Body of pancreas (tissue), 4 donors: ENCODE measurements around the gene BCLAF3. TPM values are rescaled to one million over a fixed set of nuclear protein-coding genes. Genes with fewer than 3 reads are reported as not detected.

Experiments used
- ATAC-seq: fragments of 150-250 bp; one replicate; pipeline ENCODE4 v1.9.1; 2016
- DNase-seq, 4 donors: peaks; one replicate each; pipeline ENCODE4 v3.0.0-alpha.2; 2019
- H3K27ac ChIP-seq, 4 donors: fragments of 200-600 bp; sonication (generic); 1 replicate in 3 of 4; 2 replicates in 1 of 4; pipeline versions ENCODE4 v1.5.1 to v1.6.1; 2016 to 2019; ENCODE audit warnings: mild to moderate bottlenecking in 1 of 4, mixed read lengths in 1 of 4, moderate library complexity in 1 of 4
- H3K27me3 ChIP-seq, 2 donors: fragments of 200-600 bp; sonication (generic); one replicate each; pipeline ENCODE4 v1.6.0; 2016; ENCODE audit warnings: mild to moderate bottlenecking in 1 of 2
- H3K36me3 ChIP-seq, 2 donors: fragments of 200-600 bp; sonication (generic); replicated peaks in 1 of 2; 2 replicates each; pipeline ENCODE4 v1.5.1; 2016; ENCODE audit warnings: low read depth in 2 of 2; ENCODE audit not compliant: insufficient read depth in 1 of 2
- H3K4me1 ChIP-seq: fragments of 200-600 bp; sonication (generic); one replicate; pipeline ENCODE4 v1.6.0; 2016
- H3K4me3 ChIP-seq, 2 donors: fragments of 200-600 bp; sonication (generic); 1 replicate in 1 of 2; 2 replicates in 1 of 2; pipeline ENCODE4 v1.5.1; 2016 to 2019
- H3K9me3 ChIP-seq, 3 donors: fragments of 200-600 bp; sonication (generic); 1 replicate in 2 of 3; 2 replicates in 1 of 3; pipeline ENCODE4 v1.5.1; 2016
- POLR2A ChIP-seq, 3 donors: fragments of 450-650 bp; IDR thresholded peaks; one replicate each; pipeline ENCODE4 v1.6.1; 2016; ENCODE audit warnings: antibody characterized with exemption in 3 of 3, mild to moderate bottlenecking in 2 of 3
- WGBS, 2 donors: methylation state at CpG; one replicate each; pipeline ENCODE4 v1.1.5; 2017; 5-methylcytosine and 5-hydroxymethylcytosine counted together
- intact Hi-C: fragments of 100-400 bp; cut with DNase I; formaldehyde crosslinking; loops from one replicate; pipeline ENCODE4 v1.15.1; 2023
- microRNA counts, 2 donors: library from miRNA; unstranded; fragments of <30 nt; microRNA quantifications; one replicate each; lab custom pipeline; 2017
- microRNA-seq, 2 donors: library from miRNA; unstranded; fragments of <30 nt; microRNA quantifications; one replicate each; pipeline ENCODE4, GENCODE V29; 2016; ENCODE audit warnings: borderline number of aligned reads in 2 of 2, borderline replicate concordance in 2 of 2
- small RNA-seq: library from RNA; depleted of rRNA; stranded (forward); fragments of <200 nt; gene quantifications from one replicate; pipeline ENCODE3, GENCODE V24; 2016
- total RNA-seq, 2 donors: library from RNA; depleted of rRNA; stranded (reverse); fragments of >200 nt; gene quantifications; one replicate each; pipeline ENCODE4 v1.1.0, GENCODE V29; 2016
- TF ChIP-seq, protein P1 (sequence below), 7 experiments: fragments of 450-650 bp in 4 of 7; fragments of 200-600 bp in 3 of 7; sonication (generic) in 3 of 7; IDR thresholded peaks; one replicate each; pipeline ENCODE4 v1.5.1; 2016 to 2019; ENCODE audit warnings: antibody characterized with exemption in 7 of 7

The BCLAF3 gene
- total RNA-seq, 2 donors from 2014 or later, result 8.0 to 8.9 TPM

DNA sequence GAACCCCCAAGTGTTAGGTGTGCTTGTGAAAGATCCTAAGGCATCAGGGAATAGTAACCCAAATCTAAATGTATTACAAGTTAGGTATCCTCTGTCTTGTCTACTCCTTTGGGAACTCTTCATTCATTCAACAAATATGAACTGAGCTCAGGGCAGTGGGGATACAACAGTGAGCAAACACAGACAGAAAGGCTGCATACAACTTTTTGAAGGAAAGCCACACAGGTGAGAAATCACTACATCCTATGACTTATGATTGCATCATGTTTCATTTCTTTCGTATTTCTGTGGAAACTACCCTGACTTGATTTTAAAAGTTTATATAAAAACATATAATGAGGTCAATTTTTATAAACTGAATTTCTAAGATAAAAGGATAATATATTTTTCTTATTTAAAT lies 43.2 kb downstream of the BCLAF3 start:
- no peak for TF ChIP-seq POLR2A (IDR thresholded peaks at IDR 0.05)
- TF ChIP-seq, protein P1, sequence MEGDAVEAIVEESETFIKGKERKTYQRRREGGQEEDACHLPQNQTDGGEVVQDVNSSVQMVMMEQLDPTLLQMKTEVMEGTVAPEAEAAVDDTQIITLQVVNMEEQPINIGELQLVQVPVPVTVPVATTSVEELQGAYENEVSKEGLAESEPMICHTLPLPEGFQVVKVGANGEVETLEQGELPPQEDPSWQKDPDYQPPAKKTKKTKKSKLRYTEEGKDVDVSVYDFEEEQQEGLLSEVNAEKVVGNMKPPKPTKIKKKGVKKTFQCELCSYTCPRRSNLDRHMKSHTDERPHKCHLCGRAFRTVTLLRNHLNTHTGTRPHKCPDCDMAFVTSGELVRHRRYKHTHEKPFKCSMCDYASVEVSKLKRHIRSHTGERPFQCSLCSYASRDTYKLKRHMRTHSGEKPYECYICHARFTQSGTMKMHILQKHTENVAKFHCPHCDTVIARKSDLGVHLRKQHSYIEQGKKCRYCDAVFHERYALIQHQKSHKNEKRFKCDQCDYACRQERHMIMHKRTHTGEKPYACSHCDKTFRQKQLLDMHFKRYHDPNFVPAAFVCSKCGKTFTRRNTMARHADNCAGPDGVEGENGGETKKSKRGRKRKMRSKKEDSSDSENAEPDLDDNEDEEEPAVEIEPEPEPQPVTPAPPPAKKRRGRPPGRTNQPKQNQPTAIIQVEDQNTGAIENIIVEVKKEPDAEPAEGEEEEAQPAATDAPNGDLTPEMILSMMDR (IDR thresholded peaks at IDR 0.05), result no peak
- no peaks in the 10 kb centered on the region for H3K4me1 ChIP-seq
- no peaks in the 10 kb centered on the region for H3K27me3 ChIP-seq
- 86 to 94% methylated on average over 1 of the region's 1 CpG for WGBS, 2 donors
- intact Hi-C loops, result no loop called here
- H3K4me3 ChIP-seq, result no peak overlapping the region
- no peak for ATAC-seq
- no peak for DNase-seq
- no peak overlapping the region for H3K27ac ChIP-seq
- no peaks in the 10 kb centered on the region for H3K36me3 ChIP-seq
- H3K9me3 ChIP-seq, result no peaks in the 10 kb centered on the region

MicroRNAs encoded within 50 kb of the gene (microRNA counts, 767-probe panel; counts per million panel counts)
- microRNA hsa-miR-23c (lab: Ali Mortazavi, UCI), result 0 to 736 counts per million in 2 donors

Small RNA genes within 50 kb of the gene (microRNA-seq; reads per million reads assigned to microRNA genes)
- 86.2 to 122 reads per million in 2 donors for gene MIR23C

Small RNA genes within 50 kb of the gene (small RNA-seq; reads per million reads assigned to genes)
- not detected for gene MIR23C
- gene RF00019, result not detected

Other genes with a start within 250 kb of the BCLAF3 start
- 10 to 100 TPM in 1 of 2 donors, 1 to 10 TPM in 1; 4.7 to 11.2 TPM for gene SH3KBP1, start 103.5 kb downstream of the BCLAF3 start, total RNA-seq
- under 1 TPM; under 0.01 to 0.99 TPM for gene MAP7D2, start 125.8 kb upstream of the BCLAF3 start, total RNA-seq
- 10 to 100 TPM; 23.4 to 29.1 TPM for gene EIF1AX, start 150.8 kb upstream of the BCLAF3 start, total RNA-seq